A673 (cell line): ENCODE data around the gene S1PR4. TPM values are rescaled to one million over a fixed set of nuclear protein-coding genes. Genes with fewer than 3 reads are reported as not detected.

ENCODE experiments used
- BruUV-seq: library from RNA; stranded (reverse); fragments of 400-500 nt; replicated peaks from 2 replicates; lab custom pipeline; 2021; lab: Mats Ljungman, UMichigan
- CTCF ChIA-PET: fragments of 300-600 bp; sonication (Branson Sonifier 250); formaldehyde crosslinking; loops from one replicate; lab custom pipeline; 2022; ENCODE audit warnings: antibody characterized with exemption; lab: Charles Lee
- POLR2A ChIA-PET: fragments of 300-600 bp; sonication (Branson Sonifier 250); formaldehyde crosslinking; loops from one replicate; lab custom pipeline; 2022; ENCODE audit warnings: antibody characterized with exemption; ENCODE audit not compliant: low non-redundant PET; lab: Charles Lee
- DNase-seq: peaks from one replicate; pipeline ENCODE4 v3.0.0-alpha.2; 2015; ENCODE audit warnings: low spot score
- H3K27ac ChIP-seq: fragments of 200-600 bp; sonication (generic); 2 replicates; pipeline ENCODE4 v1.5.1; 2016; ENCODE audit warnings: mixed run types, low read depth, mild to moderate bottlenecking, mixed read lengths, antibody characterized with exemption, low read length; ENCODE audit not compliant: poor library complexity, severe bottlenecking
- H3K27me3 ChIP-seq: fragments of 200-600 bp; sonication (generic); replicated peaks from 2 replicates; pipeline ENCODE4 v1.6.1; 2017; ENCODE audit warnings: mixed run types, low read depth, mild to moderate bottlenecking, mixed read lengths, antibody characterized with exemption, low read length; ENCODE audit not compliant: insufficient read depth, poor library complexity
- H3K36me3 ChIP-seq: fragments of 200-600 bp; sonication (generic); 2 replicates; pipeline ENCODE4 v1.6.1; 2016; ENCODE audit warnings: mixed run types, mild to moderate bottlenecking, mixed read lengths, antibody characterized with exemption, low read length; ENCODE audit not compliant: insufficient read depth, poor library complexity, severe bottlenecking
- H3K4me1 ChIP-seq: fragments of 200-600 bp; sonication (generic); 2 replicates; pipeline ENCODE4 v1.6.1; 2017; ENCODE audit warnings: mixed run types, mild to moderate bottlenecking, mixed read lengths, antibody characterized with exemption, low read length; ENCODE audit not compliant: insufficient read depth, poor library complexity, severe bottlenecking
- H3K4me3 ChIP-seq: fragments of 200-600 bp; sonication (generic); 2 replicates; pipeline ENCODE4 v1.5.1; 2016; ENCODE audit warnings: low read depth, mixed run types, mild to moderate bottlenecking, mixed read lengths, low read length; ENCODE audit not compliant: poor library complexity, severe bottlenecking
- H3K9me3 ChIP-seq: fragments of 200-600 bp; sonication (generic); 2 replicates; pipeline ENCODE4 v1.6.1; 2016; ENCODE audit warnings: mixed run types, low read depth, mild to moderate bottlenecking, mixed read lengths, antibody characterized with exemption, low read length; ENCODE audit not compliant: poor library complexity, severe bottlenecking
- EZH2 ChIP-seq: fragments of 200-600 bp; sonication (generic); IDR thresholded peaks from 2 replicates; pipeline ENCODE4 v1.6.1; 2017; ENCODE audit warnings: borderline replicate concordance, low read depth, mild to moderate bottlenecking, mixed read lengths, antibody characterized with exemption, low read length; ENCODE audit not compliant: poor library complexity, severe bottlenecking
- intact Hi-C: fragments of 100-400 bp; cut with micrococcal nuclease; formaldehyde crosslinking; loops from one replicate; pipeline ENCODE4 v1.10.0; 2022; ENCODE audit not compliant: unreplicated experiment
- total RNA-seq: library from RNA; stranded (reverse); gene quantifications from 2 replicates; pipeline ENCODE4 v1.2.3, GENCODE V29; 2021
- TF ChIP-seq, protein P1 (sequence below): fragments of 300-800, 200-600 bp; sonication (generic); conservative IDR thresholded peaks from 2 replicates; pipeline ENCODE4 v1.5.1; 2017; ENCODE audit warnings: low read depth, mild to moderate bottlenecking, antibody characterized with exemption, low read length, moderate library complexity, mixed read lengths

Gene S1PR4
- total RNA-seq, 1 experiment from 2014 or later: not detected

DNA sequence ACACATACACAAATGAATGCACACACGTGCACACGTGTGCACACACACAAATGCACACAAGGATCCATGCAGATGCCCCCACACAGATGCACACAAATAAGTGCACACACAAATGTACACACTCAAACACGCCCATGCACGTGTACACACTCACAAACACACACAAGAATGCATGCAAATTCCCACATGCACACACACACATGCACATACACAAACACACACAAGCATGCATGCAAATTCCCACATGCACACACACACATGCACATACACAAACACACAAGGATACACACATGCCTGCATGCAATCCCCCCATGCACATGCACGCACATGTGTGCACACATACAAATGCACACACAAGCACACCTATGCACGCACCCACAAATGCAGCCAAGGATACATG lies 29.5 kb upstream of the S1PR4 start:
- no TSS peak for BruUV-seq
- TF ChIP-seq EZH2: no peak
- TF ChIP-seq, protein P1, sequence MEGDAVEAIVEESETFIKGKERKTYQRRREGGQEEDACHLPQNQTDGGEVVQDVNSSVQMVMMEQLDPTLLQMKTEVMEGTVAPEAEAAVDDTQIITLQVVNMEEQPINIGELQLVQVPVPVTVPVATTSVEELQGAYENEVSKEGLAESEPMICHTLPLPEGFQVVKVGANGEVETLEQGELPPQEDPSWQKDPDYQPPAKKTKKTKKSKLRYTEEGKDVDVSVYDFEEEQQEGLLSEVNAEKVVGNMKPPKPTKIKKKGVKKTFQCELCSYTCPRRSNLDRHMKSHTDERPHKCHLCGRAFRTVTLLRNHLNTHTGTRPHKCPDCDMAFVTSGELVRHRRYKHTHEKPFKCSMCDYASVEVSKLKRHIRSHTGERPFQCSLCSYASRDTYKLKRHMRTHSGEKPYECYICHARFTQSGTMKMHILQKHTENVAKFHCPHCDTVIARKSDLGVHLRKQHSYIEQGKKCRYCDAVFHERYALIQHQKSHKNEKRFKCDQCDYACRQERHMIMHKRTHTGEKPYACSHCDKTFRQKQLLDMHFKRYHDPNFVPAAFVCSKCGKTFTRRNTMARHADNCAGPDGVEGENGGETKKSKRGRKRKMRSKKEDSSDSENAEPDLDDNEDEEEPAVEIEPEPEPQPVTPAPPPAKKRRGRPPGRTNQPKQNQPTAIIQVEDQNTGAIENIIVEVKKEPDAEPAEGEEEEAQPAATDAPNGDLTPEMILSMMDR: no peak
- Histone ChIP-seq H3K36me3 (no peaks in the 10 kb centered on the region), H3K4me3 (no peak overlapping the region), H3K27me3 (no peaks in the 10 kb centered on the region), H3K4me1 (no peaks in the 10 kb centered on the region), H3K9me3 (no peaks in the 10 kb centered on the region), H3K27ac (no peak overlapping the region)
- intact Hi-C loops: no loop called here
- POLR2A ChIA-PET: no interaction called here
- CTCF ChIA-PET: no interaction called here
- no peak for DNase-seq

DNA sequence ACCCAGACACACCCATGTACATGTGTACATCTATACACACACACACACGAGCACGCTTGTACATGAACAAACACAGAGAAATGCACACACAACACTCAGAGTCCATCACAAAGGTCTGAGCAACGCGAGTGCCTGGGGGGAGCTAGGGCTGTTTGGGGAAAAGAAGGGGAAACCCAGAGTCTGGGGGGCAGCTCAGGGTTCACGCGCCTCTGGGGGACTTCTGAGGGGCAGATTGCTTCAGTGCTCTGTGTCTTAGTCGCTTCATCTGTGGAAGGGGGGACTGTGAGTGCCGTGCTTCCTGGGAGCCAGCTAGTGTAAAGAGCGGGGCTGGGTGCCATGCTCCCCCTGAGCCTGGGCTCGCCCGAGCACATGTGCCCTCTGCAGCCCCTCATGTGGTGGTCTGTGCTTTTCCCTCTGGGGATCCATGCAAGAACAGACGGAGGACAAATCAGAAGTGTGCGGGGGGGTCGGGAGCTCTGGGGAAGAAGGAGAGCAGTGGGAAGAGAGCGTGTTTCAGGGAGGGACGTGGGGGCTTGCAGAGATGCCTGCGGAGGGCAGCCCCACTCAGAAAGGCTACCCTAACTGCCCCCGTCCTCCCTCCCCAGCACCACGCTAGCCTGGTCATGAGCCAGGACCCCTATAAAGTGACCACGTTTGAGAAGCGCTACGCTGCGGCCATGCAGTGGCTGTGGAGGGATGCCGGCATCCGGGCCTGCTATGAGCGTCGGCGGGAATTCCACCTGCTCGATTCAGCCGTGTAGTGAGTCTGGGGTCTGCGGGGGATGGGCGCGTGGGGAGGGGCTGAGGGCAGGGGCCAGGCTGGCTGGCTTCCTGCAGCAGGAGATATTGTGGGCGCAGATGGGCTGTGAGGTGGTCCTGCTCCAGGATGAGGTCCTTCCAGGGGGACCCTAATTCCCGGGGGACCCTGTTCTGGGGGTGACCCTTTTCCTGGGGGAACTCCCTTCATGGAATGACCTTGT lies 28.8 kb upstream of the S1PR4 start:
- ChIA-PET CTCF (no interaction called here), POLR2A (interaction anchor here (0.5 kb wide), 1 partner anchor 20 kb away, joined by 13 read pairs; no protein-coding TSS in a partner anchor)
- no peak for DNase-seq
- Histone ChIP-seq H3K36me3 (no peaks in the 10 kb centered on the region), H3K4me3 (no peak overlapping the region), H3K27me3 (no peaks in the 10 kb centered on the region), H3K4me1 (peaks cover 2% of the 10 kb centered on the region), H3K27ac (no peak overlapping the region), H3K9me3 (no peaks in the 10 kb centered on the region)
- no peak for TF ChIP-seq EZH2
- TF ChIP-seq, protein P1: no peak
- intact Hi-C loops: no loop called here
- no TSS peak for BruUV-seq

DNA sequence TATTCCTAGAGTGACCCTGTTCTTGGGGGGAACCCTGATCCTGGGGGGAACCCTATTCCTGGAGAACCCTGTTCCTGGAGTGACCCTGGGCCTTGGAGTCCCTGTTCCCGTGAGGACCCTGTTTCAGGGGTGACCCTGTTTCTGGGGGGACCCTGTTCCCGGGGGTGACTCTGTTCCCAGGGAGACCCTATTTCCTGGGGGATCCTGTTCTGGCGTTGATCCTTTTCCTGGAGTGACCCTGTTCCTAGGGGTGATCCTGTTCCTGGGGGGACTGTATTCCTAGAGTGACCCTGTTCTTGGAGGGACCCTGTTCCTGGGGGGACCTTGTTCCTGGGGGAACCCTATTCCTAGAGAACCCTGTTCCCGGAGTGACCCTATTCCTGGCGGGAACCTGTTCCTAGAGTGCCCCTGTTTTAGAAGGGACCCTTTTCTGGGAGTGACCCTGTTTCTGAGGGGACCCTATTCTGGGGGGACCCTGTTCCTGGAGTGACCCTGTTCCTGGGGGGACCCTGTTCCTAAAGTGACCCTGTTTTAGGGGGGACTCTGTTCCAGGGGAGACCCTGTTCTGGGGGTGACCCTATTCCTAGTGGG lies 27.7 kb upstream of the S1PR4 start:
- Histone ChIP-seq H3K36me3 (no peaks in the 10 kb centered on the region), H3K4me3 (no peak overlapping the region), H3K27me3 (no peaks in the 10 kb centered on the region), H3K4me1 (peaks cover 9% of the 10 kb centered on the region), H3K9me3 (no peaks in the 10 kb centered on the region), H3K27ac (no peak overlapping the region)
- ChIA-PET CTCF (no interaction called here), POLR2A (no interaction called here)
- no TSS peak for BruUV-seq
- TF ChIP-seq, protein P1: no peak
- intact Hi-C loops: no loop called here
- DNase-seq: no peak
